SW 1271 (cell line): Measurements from ENCODE around the gene PIP4K2C.
"Not testable (repeated sequence)": the region's sequence is repeated elsewhere in the genome, so short reads cannot be mapped to it uniquely, and the experiment has no call there.

Source experiments
- DNase-seq, 2 experiments: peaks; one replicate each; lab custom pipeline; 2025; lab: John Stamatoyannopoulos, UW

The PIP4K2C gene

GRCh38 chr12:57585156-57585555 is 5.8 kb upstream of the PIP4K2C start:
- DNase-seq = no peak

- DNase-seq = no peak
Measured at GRCh38 chr12:57586128-57586527, 4.9 kb upstream of the PIP4K2C start.

- no peak for DNase-seq
Measured at GRCh38 chr12:57586832-57587429, 4.1 kb upstream of the PIP4K2C start.

GRCh38 chr12:57588951-57589610 is 1.9 kb upstream of the PIP4K2C start:
- not testable (repeated sequence) for DNase-seq

GRCh38 chr12:57590479-57590863 is 521 bp upstream of the PIP4K2C start:
- no peak for DNase-seq

- DNase-seq = no peak
Measured at GRCh38 chr12:57591782-57592325, 862 bp downstream of the PIP4K2C start.

- no peak for DNase-seq
Measured at GRCh38 chr12:57592551-57593165, 1.7 kb downstream of the PIP4K2C start.

GRCh38 chr12:57593187-57593586 is 2.2 kb downstream of the PIP4K2C start:
- DNase-seq = no peak

- DNase-seq = no peak
Measured at GRCh38 chr12:57600395-57600794, 9.4 kb downstream of the PIP4K2C start.

GRCh38 chr12:57602544-57602943 is 11.6 kb downstream of the PIP4K2C start:
- no peak for DNase-seq

GRCh38 chr12:57603324-57603723 is 12.3 kb downstream of the PIP4K2C start:
- DNase-seq = no peak

- no peak for DNase-seq
Measured at GRCh38 chr12:57603815-57604453, 12.9 kb downstream of the PIP4K2C start.

GRCh38 chr12:57604454-57604991 is 13.5 kb downstream of the PIP4K2C start, which contains the start of gene DTX3:
Gene DTX3 (plus strand): TSS chr12:57604824. CDS start chr12:57606518, 1,694 bp downstream.
- DNase-seq = peak in 1 of 2 experiments; percentile 28

GRCh38 chr12:57604992-57605810 is 14.2 kb downstream of the PIP4K2C start:
- peak in 1 of 2 experiments; percentile 8 for DNase-seq

GRCh38 chr12:57605811-57606311 is 14.9 kb downstream of the PIP4K2C start:
- no peak for DNase-seq

GRCh38 chr12:57606399-57606798 is 15.4 kb downstream of the PIP4K2C start:
- DNase-seq = no peak

- no peak for DNase-seq
Measured at GRCh38 chr12:57606821-57607220, 15.8 kb downstream of the PIP4K2C start.

- no peak for DNase-seq
Measured at GRCh38 chr12:57607958-57608663, 17.1 kb downstream of the PIP4K2C start.

GRCh38 chr12:57609101-57609780 is 18.2 kb downstream of the PIP4K2C start:
- no peak for DNase-seq
